HuH-7.5 (cell line): Measurements from ENCODE around the gene KIF26B.

Source experiments
- DNase-seq: peaks from one replicate; pipeline ENCODE4 v3.0.0; 2011; ENCODE audit warnings: low spot score

The KIF26B gene

DNA sequence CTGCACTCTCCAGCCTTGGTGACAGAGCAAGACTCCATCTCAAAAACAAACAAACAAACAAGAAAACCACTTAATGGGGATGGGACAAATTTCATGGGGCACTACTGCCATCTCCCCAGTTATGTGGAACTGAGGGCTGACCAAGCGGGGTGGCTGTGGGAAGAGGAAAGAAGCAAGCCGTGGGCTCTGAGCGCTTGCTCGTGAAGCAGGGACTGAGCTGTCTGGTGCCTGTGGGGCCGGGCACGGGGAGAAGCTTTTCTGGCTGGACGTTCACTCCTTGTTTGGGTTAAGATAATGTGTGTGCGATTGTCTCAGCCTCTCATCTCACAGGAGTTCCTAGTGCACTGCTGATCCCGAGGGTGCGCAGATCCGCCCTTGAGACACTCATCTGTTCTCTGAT lies 22.0 kb upstream of the KIF26B start:
- DNase-seq: no peak

DNA sequence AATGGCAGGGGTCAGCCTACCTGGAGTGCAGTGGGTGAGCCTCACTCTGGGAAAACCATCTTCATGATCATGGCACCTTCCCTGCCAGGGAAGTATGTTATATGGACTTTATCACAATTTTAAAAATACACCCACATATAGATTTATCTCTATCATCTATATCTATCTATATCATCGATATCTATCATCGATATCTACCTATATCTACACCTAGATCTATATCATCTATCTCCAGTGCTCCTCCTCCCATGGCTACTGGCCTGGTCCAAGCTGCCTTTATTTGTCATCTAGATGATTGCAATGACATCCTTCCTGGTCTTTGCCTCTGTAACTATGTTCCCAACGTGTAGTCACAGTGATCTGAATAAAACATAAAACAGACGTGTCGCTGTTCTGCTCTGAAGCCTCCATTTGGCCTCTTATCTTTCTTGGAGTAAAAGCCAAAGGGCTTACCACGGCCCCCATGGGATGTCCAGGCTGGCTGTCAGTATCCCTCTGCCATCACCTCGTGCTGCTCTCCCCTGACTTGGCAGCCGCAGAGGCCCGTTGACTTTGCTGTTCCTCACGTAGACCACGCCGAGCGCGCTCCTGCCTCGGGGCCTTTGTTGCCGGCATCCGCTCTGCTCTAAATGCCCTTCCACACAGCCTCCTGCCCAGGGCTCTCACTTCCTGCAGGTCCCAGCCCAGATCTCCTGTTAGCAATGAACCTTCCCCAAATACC lies 20.6 kb upstream of the KIF26B start:
- no peak for DNase-seq

DNA sequence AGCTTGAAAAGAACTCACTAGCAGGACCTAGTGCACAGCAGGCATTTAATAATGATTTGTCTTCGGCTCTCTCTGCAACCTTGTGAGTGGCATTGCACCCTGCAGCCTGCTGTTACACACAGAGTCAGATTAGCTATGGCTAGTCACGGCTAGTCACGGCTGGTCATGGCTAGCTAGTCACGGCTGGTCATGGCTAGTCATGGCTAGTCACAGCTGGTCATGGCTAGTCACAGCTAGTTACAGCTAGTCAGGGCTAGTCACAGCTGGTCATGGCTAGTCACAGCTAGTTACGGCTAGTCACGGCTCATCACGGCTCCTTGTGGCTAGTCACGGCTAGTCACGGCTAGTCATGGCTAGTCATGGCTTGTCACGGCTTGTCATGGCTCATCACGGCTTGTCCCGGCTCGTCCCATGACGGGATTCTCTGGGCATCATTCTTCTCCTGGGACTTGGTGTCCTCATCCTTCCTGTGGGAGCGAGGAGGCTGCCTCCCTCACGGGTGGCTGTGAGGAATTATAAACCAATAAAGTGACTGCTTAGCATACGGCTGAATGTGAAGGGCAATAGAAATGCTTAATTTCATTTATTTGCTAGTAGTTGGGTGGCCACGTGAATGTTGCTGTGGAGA lies 12.5 kb upstream of the KIF26B start:
- DNase-seq: no peak

DNA sequence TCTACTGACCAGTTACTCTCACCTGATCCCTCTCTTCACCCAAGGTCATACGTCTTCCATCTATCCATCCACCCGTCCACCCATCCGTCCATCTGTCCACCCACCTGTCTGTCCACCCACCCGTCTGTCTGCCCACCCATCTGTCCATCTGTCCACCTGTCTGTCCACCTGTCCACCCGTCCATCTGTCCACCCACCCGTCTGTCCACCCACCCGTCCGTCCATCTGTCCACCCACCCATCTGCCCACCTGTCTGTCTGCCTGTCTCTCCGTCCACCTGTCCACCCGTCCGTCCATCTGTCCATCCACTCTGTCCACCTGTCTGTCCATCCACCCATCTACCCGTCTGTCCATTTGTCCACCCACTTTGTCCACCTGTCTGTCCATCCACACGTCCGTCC lies 11.8 kb upstream of the KIF26B start:
- no peak for DNase-seq

DNA sequence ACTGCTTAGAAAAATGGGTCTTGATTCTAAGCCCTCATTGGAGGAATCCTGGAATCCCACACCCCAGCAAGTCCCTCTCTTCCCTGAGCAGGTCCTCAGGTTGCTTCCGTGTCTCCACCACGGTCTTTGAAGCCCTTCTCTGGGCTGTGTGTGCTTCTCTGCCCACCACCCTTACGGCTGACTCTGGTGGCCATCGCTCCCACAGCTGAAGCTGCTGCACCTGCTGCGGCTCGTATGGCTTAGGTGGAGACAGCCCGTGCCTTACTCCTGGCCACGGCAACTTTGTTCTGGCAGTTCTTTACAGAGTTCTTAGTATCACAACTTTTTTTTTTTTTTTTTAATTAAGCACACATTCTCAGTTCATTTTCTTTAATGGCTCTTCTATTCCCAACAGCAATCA lies 10.9 kb upstream of the KIF26B start:
- DNase-seq: no peak

DNA sequence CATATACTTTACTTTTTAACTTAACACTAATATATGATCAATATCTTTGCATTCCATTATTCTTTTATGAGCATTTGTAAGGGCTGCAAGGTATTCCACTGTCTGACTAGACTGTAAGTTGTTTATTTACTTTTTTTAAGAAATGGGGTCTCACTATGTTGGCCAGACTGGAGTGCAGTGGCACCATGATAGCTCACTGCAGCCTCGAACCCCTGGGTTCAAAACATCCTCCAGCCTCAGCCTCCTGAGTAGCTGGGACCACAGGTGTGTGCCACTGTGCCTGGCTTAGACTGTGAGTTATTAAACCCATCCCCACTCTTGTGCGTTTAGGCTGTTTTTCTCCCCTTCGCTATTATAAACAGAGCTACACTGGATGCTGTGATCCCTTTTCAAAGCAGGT lies 6.7 kb upstream of the KIF26B start:
- no peak for DNase-seq

DNA sequence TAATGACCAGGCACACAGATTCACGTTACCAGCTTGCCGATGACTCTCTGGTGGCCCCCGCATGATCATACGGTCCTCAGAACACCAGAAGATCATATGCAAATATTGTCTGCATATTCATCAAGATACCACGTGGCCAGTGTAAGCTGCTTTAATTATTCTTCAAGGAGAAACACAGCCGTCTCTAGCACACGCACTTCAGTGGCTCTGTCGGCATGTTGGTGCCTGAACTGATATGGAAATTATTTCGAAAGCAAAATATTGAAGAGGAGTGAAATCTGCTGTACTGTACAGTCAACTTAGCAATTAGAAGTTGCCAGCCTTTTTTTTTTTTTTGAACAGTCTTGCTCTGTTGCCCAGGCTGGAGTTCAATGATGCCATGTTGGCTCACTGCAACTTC lies 5.9 kb upstream of the KIF26B start:
- DNase-seq: no peak

DNA sequence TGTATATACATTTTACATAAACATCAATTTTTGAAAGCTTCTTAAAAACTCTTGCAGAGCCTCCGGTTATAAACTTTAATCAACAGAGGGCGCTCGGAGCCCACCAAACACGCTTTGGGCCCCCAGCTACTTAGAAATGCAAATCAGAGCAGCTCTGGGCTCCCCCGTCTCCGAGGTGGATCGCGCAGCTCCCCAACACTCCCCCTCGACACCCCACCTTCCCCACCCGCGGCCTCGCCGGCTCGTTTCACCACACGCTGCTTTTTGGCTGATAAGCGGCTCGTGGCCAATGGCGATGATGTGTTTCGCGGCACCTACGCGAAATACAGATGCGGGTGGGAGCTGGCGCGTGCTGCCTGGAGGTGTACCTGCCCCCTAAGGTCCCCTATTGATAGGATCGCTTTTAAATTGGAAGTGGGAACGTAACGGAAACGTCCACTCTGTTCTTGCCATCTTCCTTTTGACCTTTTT lies 1.7 kb upstream of the KIF26B start:
- DNase-seq: peak; percentile 80

DNA sequence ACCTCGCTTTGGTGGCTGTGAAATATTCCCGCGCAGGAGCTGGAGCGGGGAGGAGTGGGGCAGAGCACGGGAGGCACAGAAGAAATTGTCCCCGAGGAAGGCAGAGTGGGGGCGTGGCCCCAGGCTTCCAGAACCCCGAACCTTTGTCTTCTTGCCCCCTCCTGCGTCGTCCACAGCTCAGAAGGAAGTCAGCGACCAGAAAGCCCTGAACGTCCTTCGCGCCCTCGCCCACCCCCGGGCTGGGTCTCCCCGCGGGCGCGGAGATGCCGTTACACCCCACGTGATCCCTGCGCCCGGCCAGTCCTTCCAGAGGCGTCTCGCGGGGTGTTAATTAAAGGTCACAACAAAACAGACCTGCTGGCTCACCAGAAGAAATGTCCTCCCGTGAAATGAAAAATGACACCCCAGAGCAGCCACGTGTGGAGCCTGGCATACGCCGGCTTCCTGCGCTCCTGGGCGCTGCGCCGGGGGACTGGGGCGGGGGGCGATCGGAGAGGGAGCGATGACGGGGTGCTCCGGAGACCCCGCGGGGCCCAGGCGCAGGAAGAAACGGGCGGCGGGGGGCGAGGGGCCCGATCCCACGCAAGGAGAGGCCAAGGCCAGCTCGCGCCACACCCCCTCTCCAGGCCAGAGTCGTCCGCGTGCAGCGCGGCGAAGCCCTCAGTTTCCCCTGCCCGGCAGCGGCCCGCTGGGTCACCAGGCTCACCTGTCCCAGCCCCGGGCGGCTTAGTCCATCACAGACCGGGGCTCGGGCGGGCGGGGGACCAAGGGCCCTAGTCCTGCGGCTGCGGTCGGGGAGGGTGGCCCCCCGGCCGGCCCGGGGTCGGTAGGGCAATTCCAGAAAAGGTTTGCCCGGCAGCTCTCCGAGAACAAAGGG lies 995 bp upstream of the KIF26B start:
- DNase-seq: peak; percentile 58

DNA sequence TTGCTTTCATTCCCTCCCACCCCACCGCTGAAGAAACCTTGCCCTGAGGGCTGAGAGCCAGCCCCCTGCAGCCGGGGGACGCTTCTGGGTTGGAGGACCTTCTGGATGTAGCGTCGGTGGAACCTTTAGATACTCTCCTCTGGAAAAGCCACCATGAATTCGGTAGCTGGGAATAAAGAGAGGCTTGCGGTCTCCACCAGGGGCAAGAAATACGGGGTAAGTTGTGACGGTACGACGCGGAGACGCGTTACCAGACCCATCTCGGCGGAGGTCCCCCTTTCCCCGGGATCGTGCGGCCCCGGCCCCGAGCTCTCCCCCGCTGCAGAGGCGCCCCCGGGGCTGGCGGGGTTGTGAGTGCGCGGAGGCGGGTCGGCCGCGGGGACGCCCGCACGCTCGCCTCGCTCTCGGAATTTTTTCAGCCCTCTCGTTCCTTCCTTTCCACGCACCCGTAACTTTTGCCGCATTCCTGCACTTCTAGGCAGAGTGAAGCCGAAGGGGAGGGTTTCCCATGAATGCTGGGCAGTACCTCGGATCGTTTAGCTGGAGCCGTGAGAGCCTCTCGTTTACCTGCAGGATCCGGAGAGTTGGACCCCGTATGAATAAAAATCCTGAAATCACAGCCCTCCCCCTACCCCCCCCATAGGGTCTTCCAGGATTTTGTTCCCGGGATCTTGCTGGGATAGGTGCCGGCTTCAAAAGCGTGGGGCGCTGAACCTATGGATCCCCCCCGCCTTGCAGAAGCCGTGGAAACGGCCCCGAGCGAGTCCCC lies 671 bp downstream of the KIF26B start:
- peak; percentile 63 for DNase-seq

DNA sequence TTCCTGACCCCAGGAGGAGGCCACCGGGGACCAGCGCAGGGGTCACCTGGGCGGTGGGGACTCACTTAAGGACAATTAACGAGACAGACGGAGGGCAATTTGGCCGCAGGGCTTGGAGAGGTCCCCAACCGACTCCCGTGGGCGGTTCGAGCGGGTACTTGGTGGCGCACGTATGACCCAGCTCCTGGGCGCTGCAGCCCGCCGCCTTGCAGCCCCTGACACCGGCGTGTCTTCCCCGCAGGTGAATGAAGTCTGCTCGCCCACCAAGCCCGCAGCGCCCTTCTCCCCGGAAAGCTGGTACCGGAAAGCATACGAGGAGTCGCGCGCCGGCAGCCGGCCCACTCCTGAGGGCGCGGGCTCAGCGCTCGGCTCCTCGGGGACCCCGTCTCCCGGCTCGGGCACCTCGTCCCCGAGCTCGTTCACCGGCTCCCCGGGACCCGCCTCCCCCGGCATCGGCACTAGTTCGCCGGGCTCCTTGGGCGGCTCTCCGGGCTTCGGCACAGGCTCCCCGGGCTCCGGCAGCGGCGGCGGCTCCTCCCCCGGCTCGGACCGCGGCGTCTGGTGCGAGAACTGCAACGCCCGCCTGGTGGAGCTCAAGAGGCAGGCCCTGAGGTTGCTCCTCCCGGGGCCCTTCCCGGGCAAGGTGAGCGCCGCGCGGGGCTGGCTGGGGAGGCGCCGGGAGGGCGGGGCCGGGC lies 1.4 kb downstream of the KIF26B start:
- DNase-seq: peak; percentile 95

DNA sequence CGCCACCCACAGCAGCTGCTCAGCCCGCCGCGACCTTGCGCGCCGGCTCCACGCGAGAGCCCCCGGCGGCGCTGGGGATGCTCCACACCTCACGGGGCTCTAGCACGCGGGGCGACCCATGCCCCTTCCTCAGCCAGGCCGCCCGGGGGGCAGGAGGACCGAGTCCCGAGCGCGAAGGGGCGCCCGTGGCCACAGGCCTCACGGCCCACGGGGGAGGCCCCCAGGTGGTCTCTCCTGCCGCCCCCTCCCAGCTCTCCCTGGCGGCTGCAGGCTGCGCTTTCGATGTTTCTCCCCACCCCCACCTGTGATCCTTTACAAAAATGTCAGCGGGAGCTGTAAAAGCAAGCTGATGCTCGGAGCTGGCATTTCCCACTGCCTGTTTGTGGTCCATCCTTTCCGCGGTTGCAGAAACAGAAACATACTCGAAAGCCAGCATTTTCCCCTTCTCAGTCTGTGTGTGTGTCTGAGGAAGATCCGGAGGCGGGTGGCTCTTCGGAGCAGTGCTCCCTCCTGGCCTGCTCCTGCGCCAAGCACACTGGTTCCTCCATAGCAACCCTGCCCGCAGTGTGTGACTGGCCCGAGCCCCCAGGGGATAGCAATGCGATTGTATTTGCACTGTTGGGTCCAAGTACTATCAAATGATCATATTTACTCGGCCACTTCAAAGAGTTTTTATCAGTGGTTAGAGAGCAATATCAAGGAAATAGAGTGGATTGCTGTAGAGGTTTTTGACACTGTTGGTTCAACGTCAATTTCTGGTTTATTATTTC lies 2.1 kb downstream of the KIF26B start:
- DNase-seq: peak; percentile 60

DNA sequence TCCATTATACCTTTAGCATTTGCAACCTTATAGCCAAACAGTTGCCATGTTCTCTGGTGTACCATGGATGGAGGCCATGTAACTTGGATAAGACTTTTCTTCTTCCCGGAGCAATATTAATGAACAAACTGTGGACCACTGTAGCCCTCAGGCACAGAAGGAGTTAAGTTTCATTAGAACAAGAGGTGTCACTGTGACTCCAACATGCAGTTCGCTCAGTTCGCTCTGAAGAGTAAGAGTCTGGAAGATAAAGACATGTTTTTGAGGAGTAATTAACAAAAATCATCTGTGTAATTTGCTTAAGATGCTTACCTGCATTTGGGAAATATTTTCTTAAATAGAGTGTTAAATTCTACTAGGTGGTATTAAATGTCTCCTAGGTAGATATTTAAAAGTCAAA lies 4.1 kb downstream of the KIF26B start:
- DNase-seq: no peak

DNA sequence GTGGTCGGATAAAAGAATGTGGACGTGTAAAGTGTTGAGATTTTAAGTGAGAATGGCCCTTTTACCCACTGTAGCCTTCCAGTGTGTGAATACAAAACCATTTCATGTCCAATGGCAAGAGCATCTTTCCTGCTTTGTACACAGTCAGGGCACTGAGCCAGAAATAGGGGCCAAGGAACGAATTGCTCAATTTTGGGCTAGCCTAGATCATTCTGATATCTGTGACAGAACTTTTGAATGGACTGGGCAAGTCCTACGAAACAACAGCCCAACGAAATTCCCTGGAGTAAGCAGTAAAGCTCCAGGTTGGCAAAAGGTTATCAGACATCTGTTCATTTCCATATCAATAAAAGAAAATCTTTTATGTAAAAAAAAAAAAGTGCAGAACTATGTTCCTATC lies 5.5 kb downstream of the KIF26B start:
- DNase-seq: no peak

DNA sequence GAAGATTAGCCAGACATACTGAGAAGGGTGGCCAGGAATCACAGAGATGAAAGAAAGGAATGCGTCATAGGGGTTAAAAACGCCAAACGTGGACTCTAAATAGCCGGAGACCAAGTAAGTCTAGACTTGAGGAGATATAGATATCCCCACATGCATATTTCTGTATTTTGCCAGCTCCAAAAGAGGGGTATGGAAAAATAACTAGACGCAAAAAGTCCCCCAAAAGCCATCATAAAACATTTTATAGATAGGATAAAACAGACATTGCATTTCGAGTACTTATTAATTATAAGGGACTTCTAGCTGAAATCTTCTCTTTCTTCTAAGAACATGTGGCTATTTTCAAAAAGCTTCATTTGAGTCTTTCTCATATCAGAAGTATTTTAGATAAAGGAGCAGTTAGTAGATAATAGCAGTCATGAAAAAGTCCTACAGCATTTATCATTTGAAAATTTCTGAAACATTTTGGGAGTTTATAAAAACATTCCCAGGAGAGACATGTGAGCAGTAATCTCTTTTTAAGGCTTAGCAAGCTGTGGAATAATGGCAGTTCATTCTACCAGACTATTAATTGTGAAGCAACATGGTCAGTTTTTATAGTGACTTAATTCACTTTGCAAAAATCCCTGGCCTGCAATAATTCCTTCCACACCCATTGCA lies 6.1 kb downstream of the KIF26B start:
- DNase-seq: no peak

DNA sequence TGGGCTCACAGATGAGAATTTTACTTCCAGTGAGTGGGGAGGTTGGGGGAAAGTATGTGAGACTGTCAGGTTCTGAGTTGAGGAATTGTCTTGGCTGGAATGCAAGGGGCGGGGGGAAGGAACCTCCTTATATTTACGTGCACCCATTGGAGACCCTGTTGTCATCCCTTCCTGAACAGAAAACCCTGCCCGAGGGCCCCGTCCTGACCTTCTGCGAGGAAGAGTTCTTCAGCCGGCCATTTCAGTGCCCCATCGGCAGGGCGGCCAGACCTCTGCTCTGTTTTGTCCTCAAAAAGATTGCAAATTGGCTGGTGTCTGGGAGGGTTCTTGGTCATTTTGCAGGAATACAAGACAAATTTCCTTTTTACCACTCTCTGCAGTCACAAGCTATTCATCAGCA lies 7.1 kb downstream of the KIF26B start:
- DNase-seq: no peak

DNA sequence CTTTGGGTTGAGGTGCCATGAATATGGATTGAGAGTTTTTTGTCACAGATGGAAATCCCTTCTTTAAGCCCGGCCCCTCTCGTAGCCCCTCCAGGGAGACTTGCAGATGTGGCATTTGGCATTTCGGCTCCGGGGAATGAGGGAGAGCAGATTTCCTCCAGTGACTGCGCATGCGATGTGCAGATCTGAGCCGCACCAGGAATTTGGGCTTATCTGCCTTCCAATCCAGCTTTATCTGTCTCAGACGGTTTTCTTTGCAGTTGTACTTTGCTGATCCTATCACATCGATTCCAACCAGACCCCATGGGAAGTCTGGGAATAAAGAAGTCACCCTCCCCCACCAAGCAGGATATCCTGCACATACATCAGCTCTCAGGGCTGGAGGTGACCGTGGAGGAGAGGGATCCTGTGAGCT lies 11.7 kb downstream of the KIF26B start:
- no peak for DNase-seq

DNA sequence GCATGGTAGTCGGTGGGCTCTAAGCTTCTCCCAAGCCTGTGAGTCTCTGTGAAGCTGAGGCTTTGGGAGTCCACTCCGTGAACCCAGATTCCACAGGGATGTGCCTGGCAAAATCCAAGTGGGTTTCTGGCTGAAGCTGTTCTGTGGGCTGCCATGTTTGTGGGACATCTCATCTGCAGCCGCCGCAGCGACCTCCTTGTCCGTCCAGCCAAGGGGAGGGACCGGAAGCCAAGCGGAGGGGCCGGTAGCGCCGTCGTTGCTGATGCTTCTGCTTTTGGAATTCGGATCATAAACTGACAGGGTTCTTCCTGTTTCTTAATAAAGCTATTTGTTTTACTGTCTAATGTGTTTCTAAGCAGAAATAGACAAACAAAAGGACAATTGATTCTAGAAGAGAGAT lies 13.3 kb downstream of the KIF26B start:
- DNase-seq: no peak

DNA sequence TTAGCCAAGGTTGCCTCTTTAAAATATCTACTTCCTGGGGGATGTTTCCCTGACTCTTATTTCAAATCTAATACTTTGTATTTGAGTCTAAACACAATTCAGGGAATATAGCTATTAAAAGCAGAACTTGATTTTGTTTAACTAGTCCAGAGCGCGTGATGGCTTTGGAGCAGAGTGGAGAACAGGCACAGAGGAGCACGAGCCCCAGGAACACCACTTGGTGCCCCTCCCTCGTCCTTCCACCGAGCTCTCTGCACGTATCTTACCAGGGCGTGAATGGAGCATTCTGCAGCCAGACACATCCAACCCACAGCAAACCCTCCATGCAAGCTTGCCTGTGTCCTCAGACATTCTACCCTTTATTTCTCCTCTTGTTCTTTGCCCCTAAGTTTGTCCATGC lies 14.1 kb downstream of the KIF26B start:
- no peak for DNase-seq

DNA sequence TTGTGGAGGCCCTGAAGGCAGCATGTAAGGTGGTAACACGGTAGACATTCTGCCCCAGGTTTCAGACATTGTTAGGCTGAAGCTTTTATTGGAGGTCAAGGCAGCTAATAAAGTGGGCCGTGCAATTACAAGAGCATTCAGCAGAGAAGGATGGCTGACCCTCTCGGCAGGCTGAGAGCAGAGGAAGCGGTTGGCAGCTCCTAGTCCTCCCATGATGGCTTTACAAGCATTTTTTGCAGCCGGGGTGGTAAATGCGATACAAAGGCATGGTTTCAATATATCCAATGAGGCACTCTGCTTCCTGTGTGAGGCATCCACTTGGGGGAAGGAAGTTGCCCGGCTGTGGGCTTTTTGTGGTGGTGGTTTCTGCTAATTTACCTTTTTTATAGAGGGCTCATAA lies 14.6 kb downstream of the KIF26B start:
- DNase-seq: no peak
